HK-2 (cell line): ENCODE measurements around the gene TAF11L3.
"Not testable (repeated sequence)": the region's sequence is repeated elsewhere in the genome, so short reads cannot be mapped to it uniquely, and the experiment has no call there.

Source experiments
- DNase-seq: peaks from one replicate; pipeline ENCODE4 v3.0.0-alpha.2; 2018; ENCODE audit not compliant: unreplicated experiment

TAF11L3 gene

DNA sequence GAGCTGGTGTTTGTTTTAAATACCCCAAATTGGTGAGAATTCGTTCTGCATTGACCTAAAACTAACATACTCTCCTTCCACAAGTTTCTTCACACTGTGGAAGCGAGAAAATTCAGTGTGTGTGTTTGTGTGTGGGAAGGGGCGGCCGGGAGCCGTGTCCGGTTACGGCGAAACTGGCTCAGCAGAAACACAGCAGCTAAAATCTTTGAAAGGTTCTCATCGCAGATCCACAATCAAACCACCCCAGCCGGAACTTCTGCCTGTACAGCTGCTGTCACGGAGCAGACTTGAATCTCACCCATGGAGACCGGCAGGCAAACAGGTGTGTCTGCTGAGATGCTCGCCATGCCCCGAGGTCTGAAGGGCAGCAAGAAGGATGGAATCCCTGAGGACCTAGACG is at the start of gene TAF11L3:
TAF11L3 (plus strand) TSS at position 301 of the 400 bp plus-strand sequence.
- not testable (repeated sequence) for DNase-seq

DNA sequence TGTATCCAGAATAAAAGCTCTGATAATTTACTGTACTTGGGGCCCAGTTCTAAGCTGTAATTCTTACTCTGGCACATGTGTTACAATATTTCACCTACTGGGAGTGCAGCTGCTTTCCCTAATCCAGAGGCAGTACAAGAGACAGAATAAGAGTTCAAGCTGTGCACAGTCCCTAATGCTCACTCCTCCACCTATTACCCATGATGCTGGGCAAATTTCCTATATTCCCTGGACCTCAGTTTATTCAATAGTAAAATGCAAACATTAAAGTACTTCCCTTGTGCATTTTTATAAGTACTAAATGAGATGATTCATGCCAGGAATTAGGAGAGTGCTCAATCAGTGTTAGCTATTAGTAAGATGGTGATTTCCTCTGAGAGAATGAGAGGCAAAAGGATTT is 48.1 kb upstream of the TAF11L3 start:
- no peak for DNase-seq

DNA sequence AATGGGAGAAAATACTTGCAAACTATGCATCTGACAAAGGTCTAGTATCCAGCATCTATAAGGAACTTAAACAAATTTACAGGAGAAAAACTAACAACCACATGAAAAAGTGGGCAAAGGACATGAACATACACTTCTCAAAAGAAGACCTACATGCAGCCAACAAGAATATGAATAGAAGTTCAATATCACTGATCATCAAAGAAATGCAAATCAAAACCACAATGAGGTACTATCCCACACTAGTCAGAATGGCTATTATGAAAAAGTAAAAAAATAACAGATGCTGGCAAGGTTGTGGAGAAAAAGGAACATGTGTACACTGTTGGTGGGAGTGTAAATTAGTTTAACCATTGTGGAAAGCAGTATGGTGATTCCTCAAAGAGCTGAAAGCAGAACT is 43.1 kb upstream of the TAF11L3 start:
- not testable (repeated sequence) for DNase-seq

DNA sequence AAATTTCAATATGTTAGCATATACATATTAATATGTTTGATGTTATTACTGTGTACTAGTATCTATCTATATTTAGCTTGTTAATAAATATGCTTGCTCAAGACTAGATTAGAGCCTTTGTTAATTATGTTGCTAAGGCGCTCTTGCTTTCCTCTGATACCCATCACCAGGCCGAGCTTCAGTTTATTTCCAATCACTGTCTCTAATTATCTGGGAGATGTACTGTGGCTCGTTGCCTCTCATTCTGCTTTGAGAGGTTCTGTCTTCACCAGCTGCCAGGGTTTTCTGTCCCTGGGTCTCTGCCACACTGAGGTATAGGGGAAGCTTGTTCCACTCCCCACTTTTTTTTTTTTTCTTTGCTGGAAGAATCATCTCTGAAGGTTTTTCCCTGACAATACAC is 41.1 kb upstream of the TAF11L3 start:
- no peak for DNase-seq

DNA sequence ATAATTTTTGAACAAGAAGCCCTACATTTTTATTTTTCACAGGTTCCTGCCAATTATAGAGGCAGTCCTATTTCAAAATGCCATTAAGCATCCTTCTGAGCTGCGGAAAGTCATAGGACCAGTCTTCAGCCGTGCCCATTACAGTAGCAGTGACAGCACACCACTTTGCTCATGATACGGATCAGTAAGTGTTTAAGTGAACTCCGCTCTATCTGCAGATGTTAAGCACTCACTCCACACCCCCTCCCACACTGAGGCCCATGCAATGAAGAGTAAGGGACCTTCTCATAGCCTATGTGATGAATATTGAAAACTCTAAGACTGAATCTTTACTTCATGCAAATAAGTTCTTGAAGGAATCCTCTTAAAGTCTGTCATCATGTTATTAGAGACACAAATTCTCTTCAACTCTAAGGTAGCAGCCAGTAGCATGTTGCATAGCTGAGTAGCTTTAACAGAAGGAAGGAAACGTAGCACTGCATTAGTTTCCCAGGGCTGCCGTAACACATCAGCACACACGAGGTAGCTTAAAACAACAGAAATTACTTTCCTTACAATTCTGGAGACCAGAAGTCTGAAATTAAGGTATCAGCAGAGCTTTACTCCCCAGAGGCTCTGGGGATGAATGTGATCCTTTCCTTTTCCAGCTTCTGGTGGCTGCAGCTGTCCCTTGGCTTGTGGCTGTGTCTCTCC is 40.4 kb upstream of the TAF11L3 start:
- no peak for DNase-seq

DNA sequence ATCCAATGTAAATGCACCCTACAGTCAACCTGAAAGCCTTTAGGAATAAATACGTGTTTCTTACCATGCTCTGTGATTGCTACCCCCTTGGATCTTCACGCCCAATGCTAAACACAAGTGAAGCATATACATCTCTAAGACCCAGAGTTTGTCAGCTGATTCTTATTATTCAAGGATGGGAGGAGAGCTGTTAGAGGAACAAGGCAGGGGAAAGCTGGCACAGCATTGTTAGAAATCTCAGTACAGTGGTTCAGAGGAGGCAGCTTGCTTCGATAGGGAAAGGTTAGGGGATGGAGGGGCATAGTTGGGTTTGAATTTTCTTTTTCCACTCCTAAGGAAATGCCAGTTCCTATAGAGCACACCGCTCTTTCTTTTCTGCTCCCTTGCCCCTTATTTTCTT is 36.8 kb upstream of the TAF11L3 start:
- DNase-seq = no peak

DNA sequence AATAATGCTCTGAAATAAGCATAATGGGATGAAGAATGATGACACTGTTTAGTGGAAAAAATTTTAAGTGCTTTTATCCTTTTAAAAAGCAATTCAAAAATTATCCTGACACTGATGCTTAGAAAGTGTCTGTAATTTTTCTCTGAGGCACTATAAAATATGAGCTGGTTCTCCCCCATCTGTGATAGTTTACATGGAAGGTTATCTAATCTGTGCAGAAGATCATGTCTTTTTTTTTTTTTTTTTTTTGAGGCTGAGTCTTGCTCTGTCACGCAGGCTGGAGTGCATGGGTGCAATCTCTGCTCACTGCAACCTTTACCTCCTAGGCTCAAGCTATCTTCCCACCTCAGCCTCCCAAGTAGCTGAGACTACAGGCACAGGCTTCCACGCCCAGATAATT is 35.4 kb upstream of the TAF11L3 start:
- DNase-seq = no peak

DNA sequence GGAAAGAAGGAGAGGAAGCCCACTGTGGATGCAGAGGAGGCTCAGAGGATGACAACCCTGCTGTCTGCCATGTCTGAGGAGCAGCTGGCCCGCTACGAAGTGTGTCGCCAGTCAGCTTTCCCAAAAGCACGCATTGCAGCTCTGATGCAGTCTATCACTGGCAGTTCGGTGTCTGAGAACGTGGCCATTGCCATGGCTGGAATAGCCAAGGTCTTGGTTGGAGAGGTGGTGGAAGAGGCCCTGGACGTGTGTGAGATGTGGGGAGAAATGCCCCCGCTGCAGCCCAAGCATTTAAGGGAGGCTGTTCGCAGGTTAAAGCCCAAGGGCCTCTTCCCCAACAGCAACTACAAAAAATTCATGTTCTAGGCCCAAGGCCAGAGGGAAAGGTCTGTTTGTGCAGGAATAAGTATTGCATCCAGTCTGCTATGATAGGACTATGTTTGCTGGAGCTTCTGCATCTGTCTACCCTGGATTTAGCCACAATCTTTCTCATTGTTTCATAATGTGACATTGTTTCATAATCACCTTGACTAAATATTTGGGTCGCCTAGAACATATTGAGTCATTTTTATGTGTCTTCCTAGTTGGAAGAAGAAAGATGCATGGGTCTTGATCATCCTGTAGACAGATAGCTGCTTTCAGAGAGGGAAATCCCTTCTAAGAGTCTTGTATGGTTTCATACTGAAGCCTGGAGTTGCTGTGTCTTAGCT is 31.5 kb upstream of the TAF11L3 start:
- DNase-seq = not testable (repeated sequence)

DNA sequence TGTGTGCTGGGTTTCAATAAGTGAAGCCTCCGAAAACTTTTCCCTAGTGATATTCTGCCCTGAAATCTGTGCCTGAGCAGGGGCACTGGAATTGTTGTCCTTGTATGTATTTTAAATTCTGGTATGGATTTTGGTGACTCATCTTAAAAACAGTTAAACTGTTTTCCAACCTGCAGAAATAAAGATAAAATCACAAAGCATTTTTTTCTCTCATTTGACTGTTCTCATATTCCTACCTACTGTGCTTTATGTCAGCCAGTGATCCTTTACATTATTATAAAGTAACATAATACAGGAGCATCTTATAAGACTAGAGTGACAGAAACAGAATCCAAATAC is 31.0 kb upstream of the TAF11L3 start:
- no peak for DNase-seq

DNA sequence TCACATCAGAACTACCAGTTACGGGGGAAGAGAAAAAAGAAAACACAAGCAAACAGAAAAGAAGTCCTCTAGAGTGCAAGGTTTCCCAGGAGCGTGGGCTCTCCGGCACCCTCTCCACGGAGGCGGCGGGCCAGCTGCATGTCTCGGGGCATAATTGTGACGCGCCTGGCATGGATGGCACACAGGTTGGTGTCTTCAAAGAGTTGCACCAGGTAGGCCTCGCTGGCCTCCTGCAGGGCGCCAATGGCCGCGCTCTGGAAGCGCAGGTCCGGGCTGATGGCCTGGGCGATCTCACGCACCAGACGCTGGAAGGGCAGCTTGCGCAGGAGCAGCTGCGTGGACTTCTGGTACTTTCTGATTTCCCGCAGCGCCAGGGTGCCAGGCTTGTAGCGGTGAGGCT is 26.9 kb upstream of the TAF11L3 start:
- not testable (repeated sequence) for DNase-seq

DNA sequence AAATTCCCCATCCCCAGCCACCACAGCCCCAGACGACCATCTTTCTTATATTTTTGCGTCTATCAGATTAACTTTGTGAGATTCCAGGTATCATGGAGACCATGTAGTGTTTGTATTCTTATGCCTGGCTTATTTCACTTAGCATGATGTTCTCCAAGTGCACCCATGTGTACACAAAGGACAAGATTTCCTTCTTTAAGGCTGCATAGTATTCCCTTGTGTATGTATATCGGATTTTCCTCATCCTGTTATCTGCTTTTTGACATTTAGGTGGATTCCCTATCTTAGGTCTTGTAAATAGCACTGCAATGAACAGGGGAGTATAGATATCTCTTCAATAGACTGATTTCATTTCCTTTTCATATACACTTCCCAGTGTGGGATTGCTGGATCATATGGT is 25.4 kb upstream of the TAF11L3 start:
- no peak for DNase-seq

DNA sequence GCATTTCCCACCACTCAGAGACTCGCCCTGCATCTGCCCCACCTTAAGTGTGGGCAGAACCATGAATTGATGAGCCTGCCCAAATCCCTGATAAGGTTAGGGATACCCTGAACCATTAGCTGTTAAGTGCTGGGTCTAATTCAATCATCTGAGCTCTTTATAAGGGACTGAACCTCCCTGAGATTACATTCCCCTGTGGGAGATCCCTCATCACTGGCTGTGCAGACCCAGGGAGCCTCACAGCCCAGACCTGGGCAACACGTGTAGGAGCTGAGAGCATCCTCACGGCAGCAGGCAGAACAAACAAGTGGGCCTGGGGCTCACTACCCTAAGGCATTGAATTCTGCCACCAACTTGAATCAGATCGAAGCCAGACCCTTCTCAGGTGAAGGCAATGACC is 20.7 kb upstream of the TAF11L3 start:
- DNase-seq = no peak

DNA sequence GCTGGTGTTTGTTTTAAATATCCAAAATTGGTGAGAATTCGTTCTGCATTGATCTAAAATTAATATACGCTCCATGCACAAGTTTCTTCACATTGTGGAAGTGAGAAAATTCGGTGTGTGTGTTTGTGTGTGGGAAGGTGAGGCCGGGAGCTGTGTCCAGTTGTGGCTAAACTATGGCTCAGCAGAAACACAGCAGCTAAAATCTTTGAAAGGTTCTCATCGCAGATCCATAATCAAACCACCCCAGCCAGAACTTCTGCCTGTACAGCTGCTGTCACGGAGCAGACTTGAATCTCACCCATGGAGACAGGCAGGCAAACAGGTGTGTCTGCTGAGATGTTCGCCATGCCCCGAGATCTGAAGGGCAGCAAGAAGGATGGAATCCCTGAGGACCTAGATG is 20.2 kb upstream of the TAF11L3 start, which contains the start of gene TAF11L2:
TAF11L2 (plus strand) TSS at position 301 of the 400 bp plus-strand sequence.
- DNase-seq = not testable (repeated sequence)

DNA sequence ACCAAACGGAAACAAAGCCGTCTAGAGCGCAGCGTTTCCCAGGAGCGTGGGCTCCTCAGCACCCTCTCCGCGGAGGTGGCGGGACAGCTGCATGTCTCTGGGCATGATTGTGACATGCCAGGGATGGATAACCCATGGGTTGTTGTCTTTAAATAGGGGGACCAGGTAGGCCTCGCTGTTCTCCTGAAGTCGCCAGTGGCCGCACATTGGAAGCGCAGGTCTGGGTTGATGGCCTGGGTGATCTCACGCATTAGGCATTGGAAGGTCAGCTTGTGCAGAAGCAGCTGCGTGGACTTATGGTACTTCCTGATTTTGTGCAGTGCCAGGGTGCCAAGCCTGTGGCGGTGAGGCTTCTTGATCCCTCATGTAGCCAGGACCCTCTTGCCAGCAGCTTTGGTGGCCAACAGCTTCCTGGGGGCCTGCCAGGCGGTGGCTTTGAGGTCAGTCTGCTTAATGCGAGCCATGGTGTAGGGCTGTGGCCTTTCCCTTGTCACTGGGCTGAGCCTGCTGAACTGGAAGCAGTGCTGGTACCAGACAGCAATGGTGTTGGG is 6.3 kb upstream of the TAF11L3 start:
- no peak for DNase-seq

DNA sequence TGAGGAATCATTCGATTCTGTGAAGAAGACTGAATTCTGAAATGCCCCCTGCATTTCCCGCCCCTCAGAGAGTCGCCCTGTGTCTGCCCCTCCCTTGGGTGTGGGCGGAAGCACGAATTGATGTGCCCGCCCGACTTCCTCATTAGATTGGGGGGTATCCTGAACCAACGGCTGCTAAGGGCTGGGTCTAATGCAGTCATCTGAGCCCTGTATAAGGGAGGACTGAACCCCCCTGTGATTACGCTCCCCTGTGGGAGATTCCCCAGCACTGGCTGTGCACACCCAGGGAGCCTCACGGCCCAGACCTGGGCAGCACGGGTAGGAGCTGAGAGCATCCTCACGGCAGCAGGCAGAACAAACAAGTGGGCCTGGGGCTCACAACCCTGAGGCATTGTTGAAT is 641 bp upstream of the TAF11L3 start:
- not testable (repeated sequence) for DNase-seq

DNA sequence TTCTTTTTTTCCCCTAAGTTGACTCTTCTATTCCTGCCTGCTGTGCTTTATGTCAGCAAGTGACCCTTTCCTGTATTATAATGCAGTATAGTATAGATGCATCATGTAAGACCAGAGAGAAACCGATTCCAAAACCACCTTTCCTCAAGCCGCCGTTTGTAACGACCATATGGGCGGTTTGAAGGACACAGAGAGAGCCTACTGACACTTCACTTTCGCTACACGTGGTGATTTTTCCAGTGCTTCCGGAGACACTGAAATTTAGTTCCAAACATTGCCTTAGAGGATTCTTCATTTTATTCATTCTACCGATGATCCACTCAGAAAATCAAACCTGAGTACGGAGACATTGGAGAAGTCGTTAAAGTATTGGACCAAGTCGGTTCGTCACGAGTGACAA is 1.3 kb downstream of the TAF11L3 start:
- not testable (repeated sequence) for DNase-seq

DNA sequence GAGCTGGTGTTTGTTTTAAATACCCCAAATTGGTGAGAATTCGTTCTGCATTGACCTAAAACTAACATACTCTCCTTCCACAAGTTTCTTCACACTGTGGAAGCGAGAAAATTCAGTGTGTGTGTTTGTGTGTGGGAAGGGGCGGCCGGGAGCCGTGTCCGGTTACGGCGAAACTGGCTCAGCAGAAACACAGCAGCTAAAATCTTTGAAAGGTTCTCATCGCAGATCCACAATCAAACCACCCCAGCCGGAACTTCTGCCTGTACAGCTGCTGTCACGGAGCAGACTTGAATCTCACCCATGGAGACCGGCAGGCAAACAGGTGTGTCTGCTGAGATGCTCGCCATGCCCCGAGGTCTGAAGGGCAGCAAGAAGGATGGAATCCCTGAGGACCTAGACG is 3.3 kb downstream of the TAF11L3 start, which contains the start of gene TAF11L4:
TAF11L4 (plus strand) TSS at position 301 of the 400 bp plus-strand sequence.
- DNase-seq = not testable (repeated sequence)

DNA sequence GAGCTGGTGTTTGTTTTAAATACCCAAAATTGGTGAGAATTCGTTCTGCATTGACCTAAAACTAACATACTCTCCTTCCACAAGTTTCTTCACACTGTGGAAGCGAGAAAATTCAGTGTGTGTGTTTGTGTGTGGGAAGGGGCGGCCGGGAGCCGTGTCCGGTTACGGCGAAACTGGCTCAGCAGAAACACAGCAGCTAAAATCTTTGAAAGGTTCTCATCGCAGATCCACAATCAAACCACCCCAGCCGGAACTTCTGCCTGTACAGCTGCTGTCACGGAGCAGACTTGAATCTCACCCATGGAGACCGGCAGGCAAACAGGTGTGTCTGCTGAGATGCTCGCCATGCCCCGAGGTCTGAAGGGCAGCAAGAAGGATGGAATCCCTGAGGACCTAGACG is 6.8 kb downstream of the TAF11L3 start, which contains the start of gene TAF11L5:
TAF11L5 (plus strand) TSS at position 301 of the 400 bp plus-strand sequence.
- not testable (repeated sequence) for DNase-seq

DNA sequence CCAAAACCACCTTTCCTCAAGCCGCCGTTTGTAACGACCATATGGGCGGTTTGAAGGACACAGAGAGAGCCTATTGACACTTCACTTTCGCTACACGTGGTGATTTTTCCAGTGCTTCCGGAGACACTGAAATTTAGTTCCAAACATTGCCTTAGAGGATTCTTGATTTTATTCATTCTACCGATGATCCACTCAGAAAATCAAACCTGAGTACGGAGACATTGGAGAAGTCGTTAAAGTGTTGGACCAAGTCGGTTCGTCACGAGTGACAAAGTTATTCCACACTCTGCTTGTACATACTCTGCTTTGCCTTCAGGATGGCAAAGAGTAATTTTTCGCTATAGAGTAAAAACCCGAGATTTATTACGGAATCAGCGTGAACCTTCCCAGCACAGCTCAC is 8.3 kb downstream of the TAF11L3 start:
- DNase-seq = not testable (repeated sequence)

DNA sequence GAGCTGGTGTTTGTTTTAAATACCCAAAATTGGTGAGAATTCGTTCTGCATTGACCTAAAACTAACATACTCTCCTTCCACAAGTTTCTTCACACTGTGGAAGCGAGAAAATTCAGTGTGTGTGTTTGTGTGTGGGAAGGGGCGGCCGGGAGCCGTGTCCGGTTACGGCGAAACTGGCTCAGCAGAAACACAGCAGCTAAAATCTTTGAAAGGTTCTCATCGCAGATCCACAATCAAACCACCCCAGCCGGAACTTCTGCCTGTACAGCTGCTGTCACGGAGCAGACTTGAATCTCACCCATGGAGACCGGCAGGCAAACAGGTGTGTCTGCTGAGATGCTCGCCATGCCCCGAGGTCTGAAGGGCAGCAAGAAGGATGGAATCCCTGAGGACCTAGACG is 10.2 kb downstream of the TAF11L3 start, which contains the start of gene TAF11L6:
TAF11L6 (plus strand) TSS at position 301 of the 400 bp plus-strand sequence.
- DNase-seq = not testable (repeated sequence)
